RPMI8226 (cell line): ENCODE results near the gene RWDD4.

ENCODE experiments used
- DNase-seq: peaks from one replicate; pipeline ENCODE4 v3.0.0-alpha.2; 2015

Gene RWDD4

GRCh38 chr4:183599284-183599683 lies 59.7 kb downstream of the RWDD4 start:
- DNase-seq = no peak

- DNase-seq = no peak
These were observed 62.8 kb downstream of the RWDD4 start for GRCh38 chr4:183596067-183596757.

- no peak for DNase-seq
These were observed 64.2 kb downstream of the RWDD4 start for GRCh38 chr4:183594823-183595222.

GRCh38 chr4:183591301-183591700 lies 67.7 kb downstream of the RWDD4 start:
- no peak for DNase-seq
